KBM-7 (cell line): ENCODE measurements around the gene IFNAR1.
"Not testable (repeated sequence)": the region's sequence is repeated elsewhere in the genome, so short reads cannot be mapped to it uniquely, and the experiment has no call there.

Source experiments
- DNase-seq: peaks from one replicate; pipeline ENCODE4 v3.0.0-alpha.2; 2015
- in situ Hi-C: fragments of 300-500 bp; cut with MboI; formaldehyde crosslinking; loops from 2 replicates; pipeline ENCODE4 v1.14.3; 2020; ENCODE audit warnings: low sequenced_read_pairs, low pct_unique_long_range_greater_than_20kb, mixed read lengths

IFNAR1 gene

GRCh38 chr21:33369586-33369985 lies 44.8 kb downstream of the IFNAR1 start:
- no peak for DNase-seq
- in situ Hi-C loops = no loop called here

- no peak for DNase-seq
- in situ Hi-C loops = no loop called here
Measured at GRCh38 chr21:33370305-33370704, 45.5 kb downstream of the IFNAR1 start.

- in situ Hi-C loops = no loop called here
- DNase-seq = no peak
Measured at GRCh38 chr21:33371366-33371765, 46.6 kb downstream of the IFNAR1 start.

GRCh38 chr21:33372582-33372981 lies 47.8 kb downstream of the IFNAR1 start:
- no peak for DNase-seq
- in situ Hi-C loops = no loop called here

GRCh38 chr21:33373451-33373850 lies 48.7 kb downstream of the IFNAR1 start:
- in situ Hi-C loops = no loop called here
- DNase-seq = no peak

- in situ Hi-C loops = no loop called here
- DNase-seq = no peak
Measured at GRCh38 chr21:33374080-33374449, 49.3 kb downstream of the IFNAR1 start.

GRCh38 chr21:33374450-33375096 lies 49.8 kb downstream of the IFNAR1 start:
- in situ Hi-C loops = no loop called here

DNA sequence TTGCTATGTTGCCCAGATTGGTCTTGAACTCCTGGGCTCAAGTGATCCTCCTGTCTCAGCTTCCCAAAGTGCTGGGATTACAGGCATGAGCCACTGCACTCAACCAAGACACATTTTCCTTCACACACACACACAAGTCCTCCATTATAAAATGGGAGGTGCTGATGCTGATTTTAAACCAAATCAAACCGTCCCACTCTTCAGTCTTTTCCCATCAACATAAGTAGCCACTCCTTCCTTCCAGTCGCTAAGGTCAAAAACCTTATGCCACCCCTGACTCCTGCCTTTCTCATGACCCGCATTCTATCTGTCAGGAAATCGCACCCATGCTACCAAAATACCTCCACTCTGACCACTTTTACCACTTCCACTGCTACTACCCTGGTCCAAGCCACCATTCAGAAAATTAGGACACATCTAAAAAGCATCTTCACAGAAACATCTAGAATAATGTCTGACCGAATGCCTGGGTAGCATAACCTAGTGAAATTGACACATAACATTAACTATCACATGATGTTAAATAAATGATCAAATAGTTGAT lies 50.4 kb downstream of the IFNAR1 start:
- in situ Hi-C loops = no loop called here
- no peak for DNase-seq

More at GRCh38 chr21:33374450-33375096, 49.8 kb downstream of the IFNAR1 start:
- peak; percentile 86 for DNase-seq

GRCh38 chr21:33377221-33377920 lies 52.6 kb downstream of the IFNAR1 start:
- in situ Hi-C loops = no loop called here
- no peak for DNase-seq

- no peak for DNase-seq
- in situ Hi-C loops = no loop called here
Measured at GRCh38 chr21:33378081-33378480, 53.3 kb downstream of the IFNAR1 start.

GRCh38 chr21:33379934-33380333 lies 55.2 kb downstream of the IFNAR1 start:
- peak; percentile 77 for DNase-seq
- in situ Hi-C loops = not testable (repeated sequence)

DNA sequence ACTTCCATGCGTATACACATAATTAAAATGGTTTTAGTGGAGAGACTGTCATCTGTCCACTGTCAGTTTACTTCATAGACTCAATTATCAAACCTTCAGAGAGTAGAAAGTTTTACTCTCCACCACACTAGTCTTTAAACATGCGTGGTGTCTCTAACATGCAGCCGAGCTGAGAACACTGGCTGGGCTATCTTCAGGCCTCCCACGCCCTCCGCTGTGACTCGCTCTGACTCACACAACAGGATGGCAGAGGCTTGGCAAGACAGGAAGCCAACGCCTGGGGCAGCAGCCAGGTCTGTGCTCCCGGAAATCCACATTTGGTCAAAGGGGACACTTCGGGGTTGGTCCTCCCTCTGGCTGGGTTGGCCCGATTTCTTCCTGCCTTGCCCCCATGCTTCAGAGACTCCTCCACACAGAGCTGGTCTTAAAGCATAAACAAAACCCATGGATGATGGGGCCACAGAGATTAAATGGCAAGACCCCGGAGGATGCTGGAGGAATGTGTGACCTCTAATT lies 55.8 kb downstream of the IFNAR1 start:
- in situ Hi-C loops = no loop called here
- peak; percentile 86 for DNase-seq

GRCh38 chr21:33381381-33381780 lies 56.6 kb downstream of the IFNAR1 start:
- in situ Hi-C loops, DNase-seq: not testable (repeated sequence)

DNA sequence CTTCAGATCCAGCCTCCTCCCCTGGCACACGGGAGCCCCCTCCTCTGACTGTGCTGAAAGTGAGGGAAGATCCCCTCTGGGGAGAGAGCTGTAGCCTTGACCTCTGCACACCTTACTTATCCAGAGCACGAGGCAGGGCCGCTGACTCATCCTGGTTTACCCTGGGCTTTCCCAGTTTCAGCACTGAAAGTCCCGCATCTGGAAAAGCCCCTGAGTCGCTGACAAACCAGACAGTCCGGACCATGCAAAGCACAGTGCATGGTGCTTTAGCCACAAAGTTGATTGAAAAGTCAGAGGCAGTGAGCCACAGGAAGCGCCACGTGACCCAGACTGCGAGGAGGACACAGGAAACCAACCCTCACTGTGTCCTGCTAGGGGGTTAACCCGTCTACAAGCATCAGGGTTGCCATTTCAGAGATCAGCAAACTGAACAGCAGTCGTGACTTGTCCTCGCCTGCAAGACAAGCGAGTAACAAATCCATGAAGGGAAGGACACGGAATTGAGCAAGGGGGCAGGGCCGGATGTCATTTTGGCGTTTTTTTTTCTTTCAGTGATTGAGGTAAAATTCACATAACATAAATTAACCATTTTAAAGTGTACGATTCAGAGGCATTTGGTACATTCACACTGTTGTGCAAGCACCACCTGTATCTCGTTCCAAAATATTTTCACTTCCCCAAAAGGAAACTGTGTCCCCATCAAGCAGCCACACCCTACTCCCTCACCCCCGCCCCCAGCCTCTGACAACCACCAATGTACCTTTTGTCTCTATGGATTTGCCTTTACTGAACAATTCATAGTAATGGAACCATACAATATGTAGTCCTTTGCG lies 58.5 kb downstream of the IFNAR1 start:
- in situ Hi-C loops = no loop called here
- peak; percentile 69 for DNase-seq

DNA sequence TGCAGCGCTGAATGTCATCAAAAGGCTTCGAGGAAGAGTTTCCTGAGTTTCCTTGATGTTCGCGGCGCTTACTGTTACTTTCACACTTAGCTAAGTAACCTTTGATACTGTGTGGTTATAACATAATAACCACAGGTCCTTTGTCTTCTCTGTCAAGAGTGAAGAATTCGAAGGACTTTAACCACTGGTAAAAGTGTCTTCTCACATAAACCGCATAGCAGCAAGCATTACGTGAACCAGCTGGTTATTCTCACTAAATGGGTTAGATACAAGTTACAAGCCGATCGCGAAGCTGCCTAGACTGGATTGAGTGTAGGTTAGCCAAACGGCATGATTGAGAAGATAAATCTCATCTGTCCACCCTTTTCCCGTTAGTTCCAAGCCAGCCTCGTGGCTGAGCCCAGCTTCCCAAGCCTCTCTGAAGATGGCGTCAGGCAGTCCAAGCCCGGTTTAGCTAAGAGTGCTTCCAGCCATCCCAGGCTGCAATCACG lies 60.1 kb downstream of the IFNAR1 start:
- in situ Hi-C loops = no loop called here
- no peak for DNase-seq

DNA sequence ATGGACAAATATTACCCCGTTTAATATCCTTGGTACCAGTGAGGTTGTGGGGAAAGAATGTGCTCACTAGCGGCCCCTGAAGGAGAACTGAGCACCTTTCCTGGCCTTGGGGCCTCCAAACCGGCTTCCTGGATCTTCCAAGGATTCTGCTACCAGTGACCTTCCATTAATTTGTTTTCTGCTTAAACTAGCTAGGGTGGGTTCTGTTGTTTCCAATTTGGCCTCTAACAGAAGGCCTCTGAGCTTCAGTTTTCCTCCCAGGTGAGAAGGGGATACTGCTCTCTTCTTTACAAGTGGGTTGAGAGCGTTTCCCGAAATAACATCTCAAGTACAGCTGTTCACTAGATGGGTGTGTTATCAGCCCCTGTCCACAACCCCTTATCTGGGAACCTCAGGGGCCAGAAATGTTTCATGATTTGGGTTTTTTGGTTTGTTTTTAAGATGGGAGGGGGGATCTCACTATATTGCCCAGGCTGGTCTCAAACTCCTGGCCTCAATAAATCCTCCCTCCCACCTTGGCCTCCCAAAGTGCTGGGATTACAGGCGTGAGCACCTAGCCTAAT lies 61.5 kb downstream of the IFNAR1 start:
- no peak for DNase-seq
- in situ Hi-C loops = no loop called here

DNA sequence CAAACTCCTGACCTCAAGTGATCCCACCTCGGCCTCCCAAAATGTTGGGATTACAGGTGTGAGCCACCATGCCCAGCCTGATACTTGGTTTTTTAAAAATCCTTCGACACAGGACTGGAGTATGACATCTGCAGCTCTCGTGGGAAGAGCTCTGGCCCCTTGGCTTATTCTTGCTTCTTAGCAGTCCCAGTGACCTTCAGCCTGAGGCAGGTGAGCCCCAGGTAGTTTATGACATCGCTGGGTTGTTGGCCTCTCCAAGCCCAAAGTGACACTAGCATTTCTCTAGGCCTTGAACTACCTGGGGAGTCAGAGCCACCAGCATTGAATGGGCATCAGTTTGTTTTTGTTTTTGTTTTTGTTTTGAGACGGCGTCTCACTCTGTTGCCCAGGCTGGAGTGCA lies 62.5 kb downstream of the IFNAR1 start:
- DNase-seq = no peak
- in situ Hi-C loops = no loop called here

DNA sequence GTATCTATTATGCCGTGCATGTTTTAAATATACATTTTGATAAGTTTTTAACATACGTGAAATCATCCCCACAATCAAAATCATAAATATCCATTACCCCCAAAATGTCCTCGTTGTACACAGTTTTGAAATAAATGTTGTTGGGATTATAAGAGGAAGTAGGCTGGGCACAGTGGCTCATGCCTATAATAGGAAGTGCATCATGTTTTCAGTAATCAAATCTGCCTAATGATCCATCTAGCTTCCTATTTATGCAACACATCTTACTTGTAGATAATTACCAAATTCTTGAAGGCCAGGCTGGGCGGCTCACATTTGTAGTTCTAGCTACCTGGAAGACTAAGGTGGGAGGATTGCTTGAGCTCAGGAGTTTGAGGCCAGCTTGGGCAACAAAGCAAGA lies 63.4 kb downstream of the IFNAR1 start:
- in situ Hi-C loops = no loop called here
- DNase-seq = peak; percentile 55

DNA sequence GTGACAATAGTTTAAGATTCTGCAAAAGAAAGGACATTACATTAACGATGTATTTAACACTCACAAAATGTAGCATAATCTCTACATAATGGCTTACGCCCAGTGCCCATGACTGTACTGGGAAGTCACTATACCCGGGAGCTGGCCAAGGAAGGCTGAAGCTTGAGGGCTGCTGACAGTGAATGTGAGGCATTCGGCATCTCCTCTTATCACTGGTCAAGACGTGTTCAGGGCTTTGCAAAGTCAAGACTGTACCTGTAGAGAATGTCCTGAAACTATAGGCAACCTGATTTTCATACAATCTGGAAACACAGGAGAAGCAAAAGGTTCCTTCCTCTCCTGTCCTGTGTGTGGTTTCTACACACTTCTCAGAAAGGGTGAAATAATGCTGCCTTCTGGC lies 65.7 kb downstream of the IFNAR1 start:
- in situ Hi-C loops = no loop called here
- DNase-seq = no peak
